Gastroesophageal sphincter (tissue), 4 donors: ENCODE results near the gene CARS2. TPM values are rescaled to one million over a fixed set of nuclear protein-coding genes. Genes with fewer than 3 reads are reported as not detected.
"Not testable (repeated sequence)": the region's sequence is repeated elsewhere in the genome, so short reads cannot be mapped to it uniquely, and the experiment has no call there.

ENCODE experiments used
- ATAC-seq: fragments of 150-250 bp; one replicate; pipeline ENCODE4 v1.9.1; 2016; ENCODE audit warnings: mild to moderate bottlenecking, moderate library complexity
- H3K27ac ChIP-seq, 4 donors: fragments of 200-600 bp; sonication (generic) in 3 of 4; 1 replicate in 3 of 4; 2 replicates in 1 of 4; pipeline ENCODE4 v1.5.1; 2016 to 2019
- H3K27me3 ChIP-seq: fragments of 200-600 bp; sonication (generic); one replicate; pipeline ENCODE4 v1.5.1; 2019
- H3K36me3 ChIP-seq, 2 donors: fragments of 200-600 bp; sonication (generic); one replicate each; pipeline ENCODE4 v1.5.1; 2019; ENCODE audit warnings: control low read depth in 1 of 2
- H3K4me1 ChIP-seq, 3 donors: fragments of 200-600 bp; sonication (generic); 1 replicate in 2 of 3; 2 replicates in 1 of 3; pipeline ENCODE4 v1.5.1; 2016 to 2019; ENCODE audit warnings: control low read depth in 2 of 3
- H3K4me3 ChIP-seq, 2 donors: fragments of 200-600 bp; sonication (generic); one replicate each; pipeline ENCODE4 v1.5.1; 2019; ENCODE audit warnings: mild to moderate bottlenecking in 1 of 2, moderate library complexity in 1 of 2
- H3K9me3 ChIP-seq, 3 donors: fragments of 200-600 bp; sonication (generic); one replicate each; pipeline ENCODE4 v1.5.1; 2017 to 2019; ENCODE audit warnings: control low read depth in 2 of 3
- CTCF ChIP-seq, 4 experiments: fragments of 200-600 bp in 2 of 4; fragments of 450-650 bp in 2 of 4; sonication (generic) in 1 of 4; IDR thresholded peaks; one replicate each; pipeline ENCODE4 v1.5.1; 2017 to 2019; ENCODE audit warnings: antibody characterized with exemption in 4 of 4, mild to moderate bottlenecking in 2 of 4, moderate library complexity in 2 of 4
- EP300 ChIP-seq: sonication (generic); formaldehyde crosslinking; IDR thresholded peaks from one replicate; pipeline ENCODE4 v1.6.1; 2017; ENCODE audit warnings: antibody characterized with exemption, mild to moderate bottlenecking
- POLR2A ChIP-seq, 2 donors: fragments of 450-650 bp; IDR thresholded peaks; one replicate each; pipeline ENCODE4 v1.6.1; 2017; ENCODE audit warnings: antibody characterized with exemption in 2 of 2, mild to moderate bottlenecking in 2 of 2, moderate library complexity in 1 of 2
- POLR2AphosphoS5 ChIP-seq: sonication (generic); formaldehyde crosslinking; IDR thresholded peaks from one replicate; pipeline ENCODE4 v1.6.1; 2017; ENCODE audit warnings: antibody characterized with exemption
- WGBS, 2 donors: methylation state at CpG; one replicate each; pipeline ENCODE4 v1.1.5; 2018; ENCODE audit warnings: low coverage in 1 of 2; 5-methylcytosine and 5-hydroxymethylcytosine counted together
- total RNA-seq, 4 donors: library from RNA; depleted of rRNA; stranded (reverse); fragments of >200 nt; gene quantifications; one replicate each; pipeline ENCODE4 v1.1.0, GENCODE V29; 2016

Gene CARS2
- total RNA-seq, 4 donors from 2014 or later = 36.6 to 69.1 (median 53.8) TPM

GRCh38 chr13:110633776-110634175 is 72.1 kb downstream of the CARS2 start:
- Histone ChIP-seq H3K27ac (no peak overlapping the region), H3K4me3 (no peak overlapping the region), H3K36me3 (peaks cover 0 to 66% of the 10 kb centered on the region in 2 donors), H3K9me3 (no peaks in the 10 kb centered on the region), H3K4me1 (peaks cover 0 to 30% (median 0%) of the 10 kb centered on the region in 3 donors), H3K27me3 (no peaks in the 10 kb centered on the region)
- TF ChIP-seq CTCF (IDR thresholded peaks at IDR 0.05) = no peak
- TF ChIP-seq POLR2AphosphoS5 = no peak
- TF ChIP-seq EP300 = no peak
- TF ChIP-seq POLR2A (IDR thresholded peaks at IDR 0.05) = no peak
- no peak for ATAC-seq
- 79 to 82% methylated on average over 8 of the region's 8 CpGs for WGBS, 2 donors

- 93% methylated on average over 5 to 6 of the region's 15 CpGs for WGBS, 2 donors
- not testable (repeated sequence) for H3K27me3 ChIP-seq, H3K9me3 ChIP-seq, ATAC-seq, H3K27ac ChIP-seq, H3K4me3 ChIP-seq
- Histone ChIP-seq H3K36me3 (peaks cover 0 to 66% of the 10 kb centered on the region in 2 donors), H3K4me1 (peaks cover 0 to 46% (median 2%) of the 10 kb centered on the region in 3 donors)
Observed at GRCh38 chr13:110632255-110632654, 73.7 kb downstream of the CARS2 start.

GRCh38 chr13:110630566-110631119 is 75.3 kb downstream of the CARS2 start:
- H3K4me3 ChIP-seq = no peak overlapping the region
- ATAC-seq = no peak
- no peak overlapping the region for H3K27ac ChIP-seq
- H3K27me3 ChIP-seq = no peaks in the 10 kb centered on the region
- peaks cover 0 to 60% of the 10 kb centered on the region in 2 donors for H3K36me3 ChIP-seq
- H3K4me1 ChIP-seq = peaks cover 0 to 62% (median 2%) of the 10 kb centered on the region in 3 donors
- no peaks in the 10 kb centered on the region for H3K9me3 ChIP-seq
- 82 to 100% methylated on average over 3 to 5 of the region's 10 CpGs for WGBS, 2 donors
- TF ChIP-seq CTCF (IDR thresholded peaks at IDR 0.05) = no peak

- no peak for ATAC-seq
- peaks cover 0 to 71% (median 2%) of the 10 kb centered on the region in 3 donors for H3K4me1 ChIP-seq
- H3K27me3 ChIP-seq = no peaks in the 10 kb centered on the region
- 75 to 82% methylated on average over 7 of the region's 7 CpGs for WGBS, 2 donors
- no peaks in the 10 kb centered on the region for H3K9me3 ChIP-seq
- peak overlapping the region in 2 of 4 donors; percentile 5 to 62 for H3K27ac ChIP-seq
- H3K4me3 ChIP-seq = no peak overlapping the region
- TF ChIP-seq EP300 (no peak), CTCF (IDR thresholded peaks at IDR 0.05) (no peak), POLR2AphosphoS5 (no peak), POLR2A (IDR thresholded peaks at IDR 0.05) (no peak)
- peaks cover 0 to 60% of the 10 kb centered on the region in 2 donors for H3K36me3 ChIP-seq
Observed at GRCh38 chr13:110629735-110630134, 76.2 kb downstream of the CARS2 start.

- Histone ChIP-seq H3K27ac (peak overlapping the region in 3 of 4 donors; percentile 49 to 62 (median 61)), H3K4me3 (no peak overlapping the region), H3K9me3 (no peaks in the 10 kb centered on the region), H3K36me3 (peaks cover 0 to 60% of the 10 kb centered on the region in 2 donors), H3K27me3 (no peaks in the 10 kb centered on the region), H3K4me1 (peaks cover 0 to 74% (median 2%) of the 10 kb centered on the region in 3 donors)
- TF ChIP-seq POLR2AphosphoS5 (no peak), CTCF (IDR thresholded peaks at IDR 0.05) (no peak), POLR2A (IDR thresholded peaks at IDR 0.05) (no peak), EP300 (no peak)
- WGBS, 2 donors = 7 to 69% methylated on average over 2 to 11 of the region's 19 CpGs
- peak; percentile 38 for ATAC-seq
Observed at GRCh38 chr13:110628952-110629701, 76.8 kb downstream of the CARS2 start.
